H54 (cell line): Measurements from ENCODE around the gene FAM89A.

Experiments
- DNase-seq: peaks from one replicate; pipeline ENCODE4 v3.0.0; 2011; ENCODE audit warnings: low spot score, mixed read lengths; ENCODE audit not compliant: insufficient read length
- FAIRE-seq: peaks from 3 replicates; lab custom pipeline; 2011; peaks lifted over from hg19 to GRCh38; lab: Jason Lieb, UNC
- POLR2A ChIP-seq: IDR thresholded peaks from 2 replicates; pipeline ENCODE4 v1.6.1; 2011; ENCODE audit warnings: low read depth, mild to moderate bottlenecking, low read length

The FAM89A gene

DNA sequence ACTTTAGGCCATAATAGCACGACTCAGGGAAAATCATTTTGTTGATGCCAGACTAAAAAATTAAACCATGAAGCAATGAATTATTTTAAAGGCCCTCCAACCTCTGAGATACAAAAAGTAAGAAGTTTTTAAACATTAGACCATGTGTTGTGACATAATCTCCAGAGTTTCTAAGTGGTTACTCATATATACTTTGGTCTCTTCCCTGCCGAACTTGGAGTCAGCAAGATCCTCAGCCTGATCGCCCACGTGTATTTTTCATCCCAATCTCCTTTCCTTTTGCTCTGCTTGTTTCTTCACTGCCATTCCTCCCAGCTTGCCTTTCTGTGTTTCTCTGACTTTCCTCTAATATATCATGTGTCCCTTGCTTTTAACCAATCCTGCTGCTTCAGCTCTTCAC is 57.4 kb downstream of the FAM89A start:
- FAIRE-seq (no peak), DNase-seq (no peak)
- TF ChIP-seq POLR2A: no peak

GRCh38 chr1:230979952-230980351 is 60.1 kb downstream of the FAM89A start:
- TF ChIP-seq POLR2A: no peak
- FAIRE-seq (no peak), DNase-seq (no peak)

GRCh38 chr1:230979389-230979716 is 60.7 kb downstream of the FAM89A start:
- no peak for TF ChIP-seq POLR2A
- DNase-seq: no peak
- no peak for FAIRE-seq

GRCh38 chr1:230978491-230979388 is 61.3 kb downstream of the FAM89A start, which contains the start of the genes ARV1 and TTC13:
Gene ARV1 (plus strand): TSS chr1:230979094. CDS start chr1:230979106, 12 bp downstream.
Gene TTC13 (minus strand): TSS chr1:230978861. CDS start chr1:230978830, 31 bp downstream.
- DNase-seq (peak; percentile 94), FAIRE-seq (peak; percentile 58)
- peak; percentile 96 for TF ChIP-seq POLR2A

- DNase-seq (peak; percentile 19), FAIRE-seq (no peak)
- TF ChIP-seq POLR2A: no peak
These were observed 62.1 kb downstream of the FAM89A start for GRCh38 chr1:230977761-230978490.

DNA sequence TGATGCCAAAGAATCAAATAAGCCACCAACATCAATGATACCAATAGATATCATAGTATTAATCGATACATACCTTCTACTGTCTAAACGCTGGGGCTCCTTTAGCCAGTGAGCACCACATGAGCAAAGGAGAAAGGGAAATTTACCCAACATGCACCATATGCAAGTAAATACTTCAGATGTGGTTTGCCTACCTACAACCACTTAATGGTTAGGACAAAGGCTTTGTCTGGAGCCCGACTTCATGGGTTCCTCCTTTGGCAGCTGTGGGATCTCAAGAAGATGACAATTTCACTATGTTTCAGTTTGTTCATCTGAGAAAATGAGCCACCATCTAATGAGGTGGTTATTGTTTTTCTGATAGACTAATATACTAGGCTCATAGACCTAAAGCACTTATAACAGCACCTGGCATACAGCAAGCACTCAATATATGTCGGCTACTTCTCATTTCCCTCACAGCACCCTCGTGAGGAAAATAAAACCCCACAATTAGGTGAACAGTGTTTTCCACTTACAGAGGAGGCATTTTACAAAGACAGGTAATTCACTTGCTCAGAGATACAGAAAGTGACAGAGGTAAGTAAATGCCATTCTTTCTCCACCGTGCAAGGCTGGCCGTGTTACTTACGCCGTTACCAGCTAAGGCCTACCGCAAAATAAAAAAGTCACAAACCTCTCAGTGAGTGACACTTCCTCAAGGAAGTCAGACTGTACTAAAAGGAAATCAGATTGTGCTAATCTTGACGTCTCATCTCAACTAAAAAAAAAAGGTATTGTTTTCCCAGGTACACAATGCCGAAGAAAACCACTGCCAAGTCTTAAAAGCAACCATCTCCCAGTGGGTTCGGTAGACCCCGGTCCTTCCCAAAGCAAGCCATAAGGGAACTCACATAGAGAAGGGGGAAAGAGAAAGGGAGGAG is 63.0 kb downstream of the FAM89A start:
- FAIRE-seq: no peak
- no peak for TF ChIP-seq POLR2A
- DNase-seq: no peak

GRCh38 chr1:230976360-230976759 is 63.7 kb downstream of the FAM89A start:
- DNase-seq (no peak), FAIRE-seq (no peak)
- no peak for TF ChIP-seq POLR2A

DNA sequence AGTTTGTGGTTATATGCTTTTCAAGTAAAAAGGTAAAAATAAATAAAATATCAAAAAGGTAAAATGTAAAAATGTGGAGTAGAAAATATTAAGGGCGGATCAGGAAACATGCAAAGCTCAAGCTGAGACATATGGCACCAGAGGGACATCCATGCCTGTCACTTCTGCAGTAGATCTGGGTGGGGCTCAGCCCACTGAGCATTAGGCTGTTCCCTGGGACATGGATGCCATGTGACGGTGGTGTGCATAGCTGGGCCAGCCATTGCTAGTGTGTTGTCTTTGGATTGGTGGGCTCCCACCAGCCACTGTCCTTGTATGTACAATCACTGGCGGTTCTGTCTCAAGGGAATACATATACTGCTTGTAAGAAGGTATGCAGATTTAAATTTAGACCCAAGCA is 64.4 kb downstream of the FAM89A start:
- no peak for FAIRE-seq
- no peak for TF ChIP-seq POLR2A
- DNase-seq: no peak

DNA sequence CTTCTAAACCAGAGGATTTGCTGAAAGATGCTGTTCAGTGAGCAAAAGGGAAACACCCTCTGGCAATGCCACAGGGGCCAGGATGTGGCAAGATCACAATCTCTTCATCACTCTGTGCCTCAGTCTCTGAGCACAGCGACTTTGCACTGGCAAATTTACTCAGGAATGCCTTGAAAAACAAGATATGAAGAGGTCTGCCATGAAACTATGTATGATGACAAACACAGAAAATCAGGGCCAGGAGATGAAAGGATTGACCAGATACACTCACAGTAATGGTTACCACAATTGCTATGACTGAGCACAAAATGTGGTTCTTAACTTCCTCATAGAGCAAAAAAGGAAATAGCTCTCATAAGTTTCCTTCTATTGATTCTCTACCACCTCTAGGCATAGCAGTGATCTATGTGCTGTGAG is 67.2 kb downstream of the FAM89A start:
- FAIRE-seq (no peak), DNase-seq (no peak)
- no peak for TF ChIP-seq POLR2A

DNA sequence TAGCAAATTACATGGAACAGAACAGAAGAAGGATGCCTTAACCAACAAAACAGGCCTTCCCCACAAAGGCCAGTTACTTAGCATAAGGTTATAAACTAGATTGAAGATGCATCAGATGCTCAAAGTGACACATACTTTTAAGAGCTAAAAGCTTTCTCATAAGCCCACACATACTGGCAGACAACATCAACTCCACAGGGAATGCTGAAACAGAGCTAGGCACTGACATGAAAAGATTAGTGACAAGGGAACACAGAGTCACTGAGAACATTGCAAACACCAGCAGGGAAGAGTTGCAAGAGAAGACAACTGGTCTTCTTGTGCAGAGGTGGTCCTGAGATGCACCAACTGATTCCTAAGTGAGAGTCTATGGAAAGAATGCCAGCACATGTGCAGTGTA is 68.3 kb downstream of the FAM89A start:
- DNase-seq: no peak
- no peak for TF ChIP-seq POLR2A
- no peak for FAIRE-seq

DNA sequence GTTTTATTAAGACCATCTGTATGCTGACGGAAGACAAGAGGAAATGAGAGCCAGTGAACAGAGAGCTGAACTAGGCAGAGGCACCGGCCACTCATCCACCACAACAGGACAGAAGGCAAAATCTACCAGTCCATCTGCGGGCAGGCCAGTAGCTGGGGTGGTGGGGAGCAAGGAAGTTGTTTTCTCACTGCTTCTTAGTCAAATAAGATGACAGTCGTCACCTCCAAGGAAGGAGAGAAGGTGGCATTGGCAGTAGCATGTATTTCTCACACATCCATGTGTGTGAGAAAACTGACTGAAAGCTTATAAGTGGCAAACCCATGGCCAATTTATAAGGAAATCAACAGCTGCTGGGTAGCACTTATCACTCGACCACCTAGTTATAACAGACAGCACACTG is 69.6 kb downstream of the FAM89A start:
- FAIRE-seq (no peak), DNase-seq (no peak)
- no peak for TF ChIP-seq POLR2A
